GM18498 (cell line): ENCODE data around the gene C6.
"Not testable (repeated sequence)": the region's sequence is repeated elsewhere in the genome, so short reads cannot be mapped to it uniquely, and the experiment has no call there.

Experiments
- ATAC-seq: cut with Tn5 transposase; IDR thresholded peaks from one replicate; pipeline ENCODE4 v1.9.1; 2021; ENCODE audit warnings: mild to moderate bottlenecking, moderate library complexity; ENCODE audit not compliant: unreplicated experiment

C6 gene

DNA sequence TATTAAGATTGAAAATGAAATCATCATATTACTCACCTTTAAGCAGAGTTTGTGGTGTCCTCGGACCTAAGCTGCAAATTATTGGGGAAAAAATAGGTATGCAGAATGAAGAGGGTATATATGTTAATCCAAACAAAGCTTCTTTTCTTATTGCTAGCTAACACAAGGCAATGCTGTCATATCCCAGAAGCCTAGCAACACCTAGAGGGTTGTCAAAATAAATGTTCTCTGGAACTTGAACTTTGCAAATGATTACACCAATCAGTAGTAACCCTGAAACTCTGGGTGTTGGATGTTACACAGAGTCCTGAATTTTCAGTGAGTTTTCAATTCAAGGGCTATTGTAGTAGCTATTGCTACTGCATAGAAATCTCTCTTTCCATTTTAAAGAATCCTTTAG, at the start of gene C6:
C6 (minus strand) TSS at position 193 of the 400 bp plus-strand sequence. CDS start 10,302 bp downstream, outside the sequence.
- no peak for ATAC-seq

DNA sequence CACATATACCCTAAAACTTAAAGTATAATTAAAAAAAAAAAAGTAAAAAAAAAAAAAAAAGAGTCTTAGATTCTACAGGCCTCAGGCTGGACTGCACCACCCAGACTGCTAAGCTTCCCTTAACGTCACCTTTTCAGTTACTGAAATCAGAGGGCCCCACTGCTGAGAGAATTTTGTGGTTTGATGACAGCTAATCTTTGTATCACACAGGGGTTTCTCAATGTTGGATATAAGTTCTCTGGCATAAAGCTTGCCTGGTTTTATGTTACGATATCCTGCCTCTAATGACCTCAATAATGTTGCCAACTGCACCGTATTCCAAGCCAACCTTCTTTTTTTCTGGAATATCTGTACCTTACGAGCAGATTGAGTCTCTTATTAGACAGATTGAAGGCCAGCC, 43.1 kb upstream of the C6 start:
- ATAC-seq, result no peak

- ATAC-seq, result no peak
Observed at GRCh38 chr5:41253109-41253508, 39.8 kb upstream of the C6 start.

GRCh38 chr5:41252036-41252435, 38.7 kb upstream of the C6 start:
- ATAC-seq, result no peak

GRCh38 chr5:41250351-41250987, 37.1 kb upstream of the C6 start:
- no peak for ATAC-seq

DNA sequence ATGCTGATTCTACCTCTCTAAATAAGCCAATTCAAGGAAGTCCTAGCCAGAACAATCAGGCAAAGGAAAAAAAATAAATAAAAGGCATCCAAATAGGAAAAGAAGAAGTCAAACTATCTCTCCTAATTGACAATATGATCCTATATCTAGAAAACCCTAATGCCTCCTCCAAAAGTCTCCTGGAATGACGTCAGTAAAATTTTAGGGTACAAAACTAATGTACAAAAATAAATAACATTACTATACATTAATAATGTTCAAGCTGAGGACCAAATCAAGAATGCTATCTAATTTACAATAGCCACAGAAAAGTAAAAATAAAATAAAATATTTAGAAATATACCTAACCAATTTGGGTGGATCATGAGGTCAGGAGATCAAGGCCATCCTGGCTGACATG, 33.8 kb upstream of the C6 start:
- ATAC-seq, result no peak

GRCh38 chr5:41246376-41246775, 33.0 kb upstream of the C6 start:
- no peak for ATAC-seq

- no peak for ATAC-seq
Observed at GRCh38 chr5:41243558-41243957, 30.2 kb upstream of the C6 start.

GRCh38 chr5:41240985-41241384, 27.7 kb upstream of the C6 start:
- no peak for ATAC-seq

DNA sequence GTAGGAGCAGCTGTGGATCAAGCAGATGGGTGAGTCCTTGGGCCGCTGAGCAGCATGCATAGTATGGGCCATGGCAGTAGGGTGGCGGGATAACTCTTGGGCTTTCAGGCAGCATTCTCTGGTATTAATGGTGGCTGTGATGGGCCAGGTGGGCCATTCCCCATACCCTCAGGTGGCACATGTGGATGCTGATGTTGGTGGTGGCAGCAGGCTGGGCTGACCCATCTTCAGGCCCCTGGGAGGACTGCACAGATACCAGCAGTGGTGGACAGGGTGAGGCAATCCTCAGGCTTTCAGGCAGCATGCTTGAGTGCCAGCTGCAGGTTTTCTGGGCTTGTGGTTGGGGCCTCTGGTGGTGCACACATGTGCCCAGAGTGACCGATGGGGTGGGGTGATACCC, 27.1 kb upstream of the C6 start:
- no peak for ATAC-seq

DNA sequence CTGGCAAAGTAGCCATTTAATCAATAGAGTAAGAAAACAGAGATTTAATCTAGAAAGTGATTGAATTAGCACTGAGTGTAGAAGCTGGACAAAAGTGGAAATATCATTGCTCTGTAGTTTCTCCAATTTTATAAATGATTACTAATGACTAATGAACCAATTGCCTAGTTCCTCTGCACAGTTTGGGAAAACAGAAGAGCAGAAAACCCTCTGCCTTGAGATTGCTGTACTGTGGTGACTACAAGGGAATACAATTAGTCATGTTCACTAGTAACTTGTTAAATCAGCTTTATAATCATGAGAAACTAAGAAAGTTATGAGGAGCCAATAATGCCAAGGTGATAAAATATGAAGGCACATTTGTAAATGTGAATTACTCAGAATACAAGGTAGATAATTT, 21.1 kb upstream of the C6 start:
- no peak for ATAC-seq

DNA sequence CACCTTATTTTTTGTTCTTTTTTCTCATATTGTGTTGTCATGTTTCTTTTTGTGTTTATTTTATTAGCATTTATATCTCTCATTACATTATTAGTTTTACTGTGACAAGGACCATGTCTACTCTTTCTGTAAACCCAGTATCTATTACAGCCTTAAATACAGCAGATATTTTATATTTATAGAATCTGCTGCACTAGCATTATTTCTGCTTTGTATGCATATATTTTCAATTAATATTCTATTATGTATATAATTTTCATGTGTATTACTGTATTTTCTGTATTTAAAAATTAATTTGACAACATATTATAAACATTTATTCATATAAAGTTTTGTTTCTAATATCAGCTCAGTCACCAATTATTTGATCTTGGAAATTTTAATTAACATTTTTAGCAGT, 19.5 kb upstream of the C6 start:
- ATAC-seq, result no peak

GRCh38 chr5:41230276-41230675, 16.9 kb upstream of the C6 start:
- ATAC-seq, result not testable (repeated sequence)

DNA sequence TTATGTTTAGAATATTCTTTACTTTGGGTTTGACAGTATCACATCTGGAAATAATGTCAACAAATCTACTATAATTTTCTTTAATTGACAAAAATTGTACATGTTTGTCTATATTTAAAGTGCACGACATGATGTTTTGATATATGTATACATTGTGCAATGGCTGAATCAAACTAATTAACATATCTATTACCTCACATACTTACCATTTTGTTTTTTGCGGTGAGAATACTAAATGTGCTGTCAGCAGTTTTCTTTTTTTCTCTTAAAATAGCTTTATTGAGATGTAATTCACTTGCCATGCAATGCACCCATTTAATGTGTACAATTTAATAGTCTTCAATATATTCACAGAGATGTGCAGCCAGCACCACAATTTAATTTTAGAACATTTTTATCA, 10.6 kb upstream of the C6 start:
- no peak for ATAC-seq

GRCh38 chr5:41219658-41220269, 6.4 kb upstream of the C6 start:
- no peak for ATAC-seq

- ATAC-seq, result no peak
Observed at GRCh38 chr5:41218929-41219657, 5.8 kb upstream of the C6 start.

DNA sequence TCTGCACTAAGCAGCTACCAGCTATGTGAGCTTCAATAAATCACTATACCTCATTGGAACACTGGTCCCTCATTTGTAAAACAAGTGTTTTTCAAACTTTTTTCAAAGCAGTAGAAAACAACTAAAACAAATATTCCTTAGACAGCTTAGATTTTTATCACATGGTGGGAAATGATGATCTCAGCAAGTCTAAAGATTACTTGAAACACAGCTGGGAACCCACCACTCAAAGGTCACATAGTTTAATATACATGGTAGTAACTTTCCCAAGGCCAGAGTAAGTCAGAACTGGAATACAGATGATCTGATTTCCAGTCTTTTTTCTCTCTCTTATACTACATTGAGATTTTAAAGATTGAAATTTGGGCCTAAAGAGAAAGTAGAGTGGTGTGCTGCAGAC, 850 bp upstream of the C6 start:
- ATAC-seq, result no peak

DNA sequence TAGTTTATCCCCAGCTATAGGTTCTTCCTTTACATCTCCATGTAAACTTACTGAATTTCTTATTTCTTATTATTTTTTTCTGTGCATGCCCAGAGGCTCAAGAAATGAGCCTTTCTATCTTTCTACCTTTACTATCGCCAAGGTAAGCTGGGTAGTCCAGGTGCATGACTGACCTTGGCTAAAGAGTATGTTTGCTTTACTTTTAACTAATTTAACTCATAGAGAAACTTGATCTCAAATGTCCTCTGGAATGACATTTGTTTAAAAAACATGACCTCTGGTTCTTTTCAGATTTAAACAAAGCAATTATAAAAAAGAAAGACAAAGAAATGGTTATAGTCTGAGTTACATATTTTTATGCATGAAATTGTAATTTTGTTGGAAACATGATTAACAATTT, 397 bp downstream of the C6 start:
- ATAC-seq, result no peak

DNA sequence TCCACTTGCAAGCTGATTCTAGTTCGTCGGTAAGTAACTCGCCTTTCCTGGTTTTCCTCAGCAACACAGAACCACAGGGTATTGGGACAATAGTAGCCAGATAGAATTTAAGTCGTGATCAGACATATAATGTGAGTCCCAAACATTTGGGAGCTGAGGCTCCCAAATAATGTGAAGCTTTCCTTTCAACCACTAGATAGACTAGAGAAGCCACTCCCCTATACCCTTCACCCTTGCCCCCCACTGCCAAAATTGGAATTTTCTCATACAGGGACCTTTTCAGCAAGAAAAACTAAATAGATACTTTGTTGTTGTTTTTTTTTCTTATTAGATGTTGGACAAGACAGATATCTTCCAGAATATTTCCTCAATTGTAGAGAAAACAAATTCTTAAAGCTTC, 1.9 kb downstream of the C6 start:
- no peak for ATAC-seq

- ATAC-seq, result not testable (repeated sequence)
Observed at GRCh38 chr5:41205475-41205874, 7.9 kb downstream of the C6 start.

- no peak for ATAC-seq
Observed at GRCh38 chr5:41203033-41203432, 10.3 kb downstream of the C6 start.

DNA sequence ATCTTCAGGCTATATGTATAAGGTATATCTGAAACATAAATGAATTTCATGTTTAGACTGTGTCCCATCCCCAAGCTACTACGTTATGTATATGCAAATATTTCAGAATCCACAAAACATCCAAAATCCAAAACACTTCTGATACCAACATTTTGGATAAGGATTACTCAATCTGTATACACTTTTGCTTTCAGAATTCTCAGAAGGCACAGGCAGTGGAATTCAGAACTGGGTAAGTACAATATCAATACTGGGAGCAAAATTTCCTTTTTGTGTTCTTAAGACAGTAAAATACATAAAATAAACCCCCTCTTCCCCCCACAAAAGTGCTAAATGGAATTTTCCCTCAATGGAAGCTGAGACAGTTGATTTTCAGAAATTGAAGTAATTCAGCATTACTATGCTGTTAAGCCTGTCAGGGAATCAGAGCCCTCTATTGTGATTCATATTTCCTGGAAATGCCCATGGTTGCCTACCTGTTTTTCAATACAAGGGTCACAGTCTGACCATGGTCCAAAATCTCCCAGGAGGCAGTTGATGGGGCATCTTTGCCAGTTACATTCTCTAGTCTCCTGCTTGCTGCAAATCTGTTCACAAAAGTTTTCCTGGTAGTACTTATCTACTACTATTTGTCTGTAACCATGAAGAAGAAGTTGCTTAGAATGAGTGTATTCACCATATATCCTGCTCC, 12.1 kb downstream of the C6 start:
- no peak for ATAC-seq
